Tongue (tissue), 2 donors: ENCODE results near the gene ERCC6L2. TPM values are rescaled to one million over a fixed set of nuclear protein-coding genes. Genes with fewer than 3 reads are reported as not detected.

ENCODE experiments used
- DNase-seq: peaks from one replicate; pipeline ENCODE4 v3.0.0-alpha.2; 2015
- total RNA-seq: library from RNA; depleted of rRNA; stranded (reverse); fragments of >200 nt; gene quantifications from one replicate; pipeline ENCODE4 v1.2.3, GENCODE V29; 2014

ERCC6L2 gene
- total RNA-seq, 1 donor from 2014 or later: 123 TPM

GRCh38 chr9:95862343-95862742 lies 13.1 kb upstream of the ERCC6L2 start:
- no peak for DNase-seq

DNA sequence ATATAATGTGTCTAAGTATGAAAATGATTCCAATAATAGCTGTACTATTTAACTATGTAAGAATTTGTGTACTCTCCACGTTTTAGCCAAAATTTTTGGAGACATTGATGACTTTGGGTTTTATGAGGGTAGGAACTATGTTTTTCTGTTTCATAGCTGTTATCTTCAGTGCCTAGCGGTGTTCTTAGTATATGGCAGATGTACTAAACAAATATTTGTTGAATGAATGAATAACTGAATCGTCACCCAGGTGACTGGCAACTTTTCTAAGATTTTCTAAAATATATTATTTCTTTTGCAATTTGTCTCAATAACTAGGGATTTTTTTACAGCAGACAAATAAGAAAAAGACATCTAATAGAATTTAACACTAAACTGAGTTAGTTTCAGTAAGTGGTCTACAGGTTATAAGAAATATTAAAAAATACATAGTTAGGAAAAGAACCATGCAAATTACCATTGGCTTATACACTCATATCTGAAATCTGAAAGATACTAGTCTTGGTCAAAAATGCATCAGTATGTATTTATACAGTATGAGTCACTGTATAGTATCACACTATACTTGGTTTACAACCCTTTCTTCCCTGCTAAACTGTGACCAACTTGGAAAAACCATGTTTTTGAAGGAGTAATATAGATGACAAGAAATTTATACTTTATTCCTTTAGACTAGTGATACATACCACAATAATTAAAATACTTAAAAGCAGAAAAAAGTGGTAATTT lies 10.5 kb upstream of the ERCC6L2 start:
- no peak for DNase-seq

DNA sequence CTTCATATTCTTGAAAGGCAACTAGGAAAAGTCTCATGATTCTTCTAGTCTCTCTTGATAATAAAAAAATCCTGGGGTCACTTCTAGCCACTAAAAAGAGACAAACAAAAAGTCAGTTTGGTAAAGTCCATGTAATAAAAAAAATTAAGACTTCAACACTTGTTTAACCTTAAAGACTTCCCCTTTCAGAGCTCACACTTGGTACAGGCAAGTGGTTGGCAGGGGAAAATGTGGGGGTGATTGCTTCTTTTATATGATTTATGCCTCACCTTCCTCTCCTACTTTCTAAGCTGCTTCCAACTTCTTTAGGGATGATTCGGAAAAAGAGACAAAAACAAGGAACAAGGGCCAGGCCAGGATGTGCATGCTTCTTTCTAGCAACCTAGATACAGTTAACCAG lies 5.1 kb upstream of the ERCC6L2 start:
- DNase-seq: no peak

DNA sequence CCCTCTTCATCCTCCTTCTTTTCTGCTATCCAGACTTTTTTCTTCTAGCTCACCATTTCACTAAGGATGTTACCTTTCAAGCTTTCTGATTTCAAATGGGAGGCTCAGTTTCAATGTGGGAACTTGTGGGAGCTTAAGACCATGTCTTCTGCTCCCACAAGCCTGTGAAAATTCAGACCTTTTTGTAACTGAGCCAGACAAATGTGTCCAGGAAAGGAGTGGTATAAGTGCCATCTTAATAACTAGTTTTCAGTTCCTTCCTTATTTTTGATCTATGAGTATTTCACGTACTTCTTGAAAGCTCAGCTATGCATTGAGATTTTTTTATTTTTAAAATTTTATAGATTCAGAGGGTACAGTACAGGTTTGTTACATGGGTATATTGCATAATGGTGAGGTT lies 4.6 kb upstream of the ERCC6L2 start:
- DNase-seq: no peak

DNA sequence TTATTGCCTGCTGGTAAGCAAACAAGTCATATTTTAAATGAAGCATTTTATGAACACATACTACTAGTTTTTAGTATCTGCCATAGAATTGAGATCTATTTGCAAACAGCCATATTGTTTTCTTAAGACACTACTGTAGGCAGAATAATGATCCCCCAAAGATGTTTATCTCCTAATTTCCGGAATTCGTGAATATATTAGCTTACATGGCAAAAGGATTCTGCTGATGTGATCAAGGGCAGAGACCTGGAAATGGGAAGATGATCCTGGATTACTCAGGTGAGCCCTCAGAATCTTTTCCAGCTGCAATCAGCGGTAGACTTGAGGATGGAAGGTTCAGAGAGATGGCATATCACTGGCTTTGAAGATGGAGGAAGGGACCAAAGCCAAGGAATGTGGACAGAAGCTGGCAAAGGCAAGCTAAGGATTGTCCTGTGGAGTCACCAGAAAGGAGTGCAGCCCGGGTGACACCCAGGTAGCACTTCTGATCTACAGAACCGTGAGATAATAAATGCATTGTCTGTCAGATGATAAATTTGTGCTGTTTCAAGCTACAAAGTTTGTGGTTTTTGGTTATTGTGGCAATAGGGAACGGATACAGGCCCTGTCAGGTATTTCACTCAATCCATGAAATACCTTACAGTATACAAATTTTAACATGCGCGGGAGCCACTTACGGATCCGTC lies 1.0 kb upstream of the ERCC6L2 start:
- DNase-seq: peak; percentile 29

- peak; percentile 75 for DNase-seq
These were observed 544 bp upstream of the ERCC6L2 start for GRCh38 chr9:95874989-95875304.

- DNase-seq: no peak
These were observed 600 bp downstream of the ERCC6L2 start for GRCh38 chr9:95876138-95876444.

DNA sequence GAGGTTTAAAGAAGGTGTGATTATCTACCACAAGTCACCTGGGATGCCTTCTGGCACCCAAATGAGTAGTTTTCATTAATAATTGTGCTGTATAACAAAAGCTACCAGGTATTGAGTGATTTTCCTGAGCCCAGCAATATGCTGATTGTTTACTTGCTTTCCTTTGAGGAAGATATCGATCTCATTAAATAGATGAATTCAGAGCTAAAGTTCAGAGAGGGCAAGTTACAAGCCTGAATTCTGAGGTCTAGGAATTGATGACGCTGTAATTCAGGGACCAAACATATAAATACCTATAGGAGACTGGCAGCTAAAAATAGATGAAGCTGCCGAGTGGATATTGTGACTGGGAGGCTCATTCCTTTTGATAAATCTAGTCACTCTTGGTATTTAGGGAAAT lies 1.1 kb downstream of the ERCC6L2 start:
- peak; percentile 29 for DNase-seq

DNA sequence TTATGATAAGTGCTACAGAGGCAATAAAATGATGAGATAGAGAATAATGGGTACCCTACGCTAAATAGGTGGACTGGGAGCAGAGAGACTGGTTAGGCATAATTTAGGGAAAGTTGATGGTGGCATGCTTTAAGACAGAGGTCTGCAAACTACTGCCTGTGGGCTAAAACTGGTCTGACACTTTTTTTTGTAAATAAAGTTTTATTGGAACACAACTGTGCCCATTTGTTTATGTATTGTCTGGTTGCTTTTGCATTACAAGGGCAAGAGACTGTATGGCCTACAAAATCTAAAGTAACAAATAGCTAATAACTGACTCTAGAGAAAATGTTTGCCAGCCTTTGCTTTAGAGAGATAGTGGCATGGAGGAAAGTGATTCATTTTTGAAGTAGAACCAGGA lies 2.5 kb downstream of the ERCC6L2 start:
- no peak for DNase-seq

DNA sequence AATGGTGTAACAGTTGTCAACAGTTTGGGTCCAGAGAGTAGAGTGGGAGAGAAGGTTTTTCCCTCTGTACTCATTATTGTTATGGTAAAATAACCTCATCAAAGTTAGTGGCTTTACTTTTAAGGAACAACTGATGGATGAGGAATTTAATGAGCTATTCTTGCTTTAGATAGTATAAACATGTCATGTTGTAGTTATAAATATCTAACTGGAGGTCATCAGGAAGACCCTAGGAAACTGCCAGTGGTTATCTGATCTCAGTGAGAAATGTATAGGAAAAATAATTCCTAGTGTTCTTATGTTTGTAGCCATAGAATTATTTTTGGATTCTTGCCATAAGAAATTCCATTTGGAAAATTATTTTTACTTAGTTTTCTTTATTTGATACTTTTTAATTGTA lies 4.1 kb downstream of the ERCC6L2 start:
- no peak for DNase-seq

DNA sequence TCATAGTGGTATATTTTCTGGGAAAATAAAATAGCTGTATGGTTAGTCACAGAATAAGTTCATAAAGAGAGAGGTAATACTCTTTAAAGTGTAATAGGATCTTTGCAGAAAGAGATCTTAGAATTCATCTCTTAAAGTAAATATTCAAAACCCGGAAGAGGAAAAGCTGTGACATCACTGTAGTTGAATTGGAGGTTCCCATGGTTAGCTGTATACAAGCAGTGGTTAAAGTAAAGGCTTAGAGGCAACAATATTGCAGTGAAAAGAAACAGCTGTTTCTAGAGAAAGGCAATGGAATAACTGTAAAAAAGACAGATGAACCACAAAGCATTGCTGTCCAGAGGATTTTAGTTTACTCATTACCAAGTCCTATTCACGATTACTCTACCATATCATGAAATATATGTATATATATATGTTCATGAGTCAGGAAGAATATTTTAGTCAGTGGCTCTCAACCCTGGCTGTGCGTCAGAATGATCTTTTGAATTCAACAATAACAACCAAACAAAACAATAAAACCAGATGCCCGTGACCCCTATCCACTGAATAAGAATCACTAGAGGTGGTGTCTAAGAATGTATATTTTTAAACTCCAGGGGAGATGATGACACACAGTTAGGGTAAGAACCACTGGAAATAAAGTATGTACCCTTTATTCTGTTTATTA lies 4.7 kb downstream of the ERCC6L2 start:
- DNase-seq: peak; percentile 55

GRCh38 chr9:95887926-95888497 lies 12.5 kb downstream of the ERCC6L2 start:
- no peak for DNase-seq

DNA sequence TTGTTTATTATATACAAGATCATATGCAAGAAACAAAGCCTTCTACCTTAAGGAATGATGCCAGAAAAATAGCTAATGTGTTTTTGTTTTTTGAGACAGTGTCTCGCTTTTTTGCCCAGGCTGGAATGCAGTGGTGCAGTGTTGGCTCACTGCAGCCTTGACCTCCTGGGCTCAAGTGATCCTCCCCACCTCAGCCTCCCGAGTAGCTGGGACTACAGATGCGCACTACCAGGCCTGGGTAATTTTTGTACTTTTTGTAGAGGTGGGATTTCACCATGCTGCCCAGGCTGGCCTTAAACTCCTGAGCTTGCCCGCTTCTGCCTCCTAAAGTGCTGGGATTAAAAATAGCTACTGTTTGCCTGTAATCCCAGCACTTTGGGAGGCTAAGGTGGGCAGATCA lies 15.1 kb downstream of the ERCC6L2 start:
- no peak for DNase-seq

DNA sequence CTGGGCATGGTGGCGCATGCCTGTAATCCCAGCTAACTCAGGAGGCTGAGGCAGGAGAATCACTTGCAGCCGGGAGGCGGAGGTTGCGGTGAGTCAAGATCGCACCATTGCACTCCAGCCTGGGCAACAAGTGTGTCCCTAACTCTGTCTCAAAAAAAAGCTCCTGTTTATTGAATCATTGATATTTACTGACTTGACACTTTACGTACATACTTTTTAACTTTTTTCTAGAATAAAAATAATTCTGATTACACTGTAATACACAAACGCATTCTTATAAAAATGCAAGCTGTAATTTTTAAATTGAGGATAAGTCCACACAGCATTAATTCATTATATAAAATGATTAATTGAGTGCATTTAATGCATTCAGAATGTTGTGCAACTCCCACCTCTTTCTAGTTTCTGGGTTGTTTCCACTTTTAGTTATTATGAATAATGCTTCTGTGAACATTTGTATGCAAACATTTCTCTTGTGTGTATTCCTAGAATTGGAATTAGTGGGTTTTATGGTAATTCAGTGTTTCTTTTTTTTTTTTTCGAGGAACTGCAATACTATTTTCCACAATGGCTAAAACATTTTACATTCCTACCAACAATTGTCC lies 15.7 kb downstream of the ERCC6L2 start:
- DNase-seq: no peak

- no peak for DNase-seq
These were observed 17.2 kb downstream of the ERCC6L2 start for GRCh38 chr9:95892690-95893089.

GRCh38 chr9:95896580-95896979 lies 21.1 kb downstream of the ERCC6L2 start:
- DNase-seq: no peak

DNA sequence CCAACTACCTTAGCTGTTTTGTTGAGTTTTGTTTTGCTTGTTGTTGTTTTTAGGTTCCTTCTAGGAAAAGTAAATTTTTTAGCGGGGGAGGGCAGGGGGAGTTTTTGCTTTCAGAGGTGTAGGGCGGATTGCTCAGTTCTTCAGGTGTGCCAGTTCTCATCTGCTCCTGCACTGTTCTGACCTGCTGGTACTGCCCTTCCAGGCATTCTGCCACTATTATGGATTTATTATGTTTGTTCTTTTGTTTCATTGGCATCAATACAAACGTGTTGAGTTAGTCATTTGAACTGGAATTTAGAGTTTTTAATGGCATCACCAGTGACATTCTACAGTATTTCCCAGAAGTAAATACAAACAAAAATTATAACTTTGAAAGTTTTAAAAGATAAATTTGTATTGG lies 26.0 kb downstream of the ERCC6L2 start:
- no peak for DNase-seq

DNA sequence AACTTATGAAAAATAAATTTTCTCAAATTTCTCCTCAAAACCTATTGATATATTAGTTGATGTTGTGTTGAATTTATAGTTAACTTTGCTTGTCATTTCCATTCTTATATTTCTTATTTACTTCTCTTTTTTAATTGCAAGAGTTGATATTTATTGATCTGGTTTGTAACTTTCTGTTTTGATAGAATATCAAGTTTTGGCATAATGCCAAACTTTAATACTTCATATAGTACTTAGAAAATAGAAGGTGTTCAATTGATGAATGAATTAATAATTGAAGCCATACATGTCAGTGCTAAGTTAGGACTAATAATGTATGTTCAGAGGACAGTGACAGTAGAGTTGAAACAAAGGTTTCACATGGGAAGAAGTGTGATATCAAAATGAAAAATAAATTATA lies 27.9 kb downstream of the ERCC6L2 start:
- DNase-seq: no peak

DNA sequence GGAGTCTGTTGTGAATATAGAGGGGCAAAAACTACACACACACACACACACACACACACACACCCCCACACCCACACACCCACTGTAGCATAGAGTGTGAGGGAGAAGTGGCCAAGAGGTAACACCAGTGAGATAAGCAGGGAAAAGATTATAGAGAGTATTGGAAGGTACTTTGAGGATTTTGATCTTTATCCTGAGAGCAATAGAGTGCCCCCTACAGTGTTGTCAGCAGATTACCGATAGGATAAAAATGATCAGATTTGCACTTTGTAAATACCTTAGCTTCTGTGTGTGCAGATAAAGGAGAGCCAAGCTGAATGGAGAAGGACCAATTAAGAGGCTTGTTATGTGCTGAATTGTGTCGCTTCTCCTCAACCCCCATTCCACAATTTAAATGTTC lies 32.3 kb downstream of the ERCC6L2 start:
- no peak for DNase-seq

DNA sequence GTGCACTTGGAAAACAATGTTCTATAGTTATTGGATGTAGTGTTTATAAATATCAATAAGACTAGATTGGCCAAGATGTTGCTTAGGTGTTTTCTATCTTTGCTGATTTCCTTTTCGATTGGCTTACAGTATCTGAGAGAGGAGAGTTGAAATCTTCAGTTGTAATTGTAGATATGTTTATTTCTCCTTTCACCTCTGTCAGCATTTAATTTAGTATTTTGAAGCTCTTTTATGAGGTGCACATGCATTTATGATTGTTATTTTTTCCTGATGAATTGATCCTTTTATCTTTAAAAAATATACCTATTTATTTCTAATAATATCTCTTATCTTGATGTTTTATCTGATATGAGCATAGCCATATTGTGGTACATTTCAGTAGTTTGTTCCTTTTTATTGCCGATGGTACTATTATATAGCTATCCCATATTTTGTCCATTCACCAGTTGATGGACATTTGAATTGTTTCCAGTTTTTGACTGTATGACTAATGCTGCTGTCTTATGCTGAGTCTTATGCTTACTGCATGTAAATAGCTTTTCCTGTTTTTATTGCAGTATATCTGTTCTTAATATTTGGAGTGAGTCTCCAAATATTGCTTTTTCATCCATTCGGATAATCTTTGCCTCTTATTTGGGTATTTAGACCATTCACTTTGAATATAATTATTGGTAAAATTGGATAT lies 34.7 kb downstream of the ERCC6L2 start:
- DNase-seq: no peak

DNA sequence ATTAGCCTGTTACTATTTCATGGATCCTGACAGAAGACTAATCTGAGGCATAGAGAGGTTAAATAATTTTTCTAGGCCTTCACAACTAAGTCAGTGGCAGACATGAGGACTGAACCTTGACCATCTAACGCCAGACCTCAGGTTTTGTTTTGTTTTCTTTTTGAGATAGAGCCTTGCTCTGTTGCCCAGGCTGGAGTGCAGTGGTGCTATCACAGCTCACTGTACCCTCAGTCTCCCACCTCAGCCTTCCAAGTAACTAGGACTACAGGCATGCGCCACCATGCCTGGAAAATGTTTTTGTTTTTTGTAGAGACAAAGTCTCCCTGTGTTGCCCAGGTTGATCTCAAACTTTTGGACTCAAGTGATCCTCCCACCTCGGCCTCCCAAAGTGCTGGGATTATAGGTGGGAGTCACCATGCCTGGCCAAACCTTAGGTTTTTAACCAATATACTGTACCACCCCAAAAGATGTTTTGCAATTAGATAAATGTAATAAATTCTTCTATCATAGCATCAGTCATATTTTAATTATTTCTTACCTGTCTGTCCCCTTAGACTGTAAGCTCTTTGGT lies 35.4 kb downstream of the ERCC6L2 start:
- DNase-seq: no peak

- DNase-seq: no peak
These were observed 37.3 kb downstream of the ERCC6L2 start for GRCh38 chr9:95912773-95913172.
